Pancreas (tissue), 10 donors: ENCODE data around the gene RSPH9. TPM values are rescaled to one million over a fixed set of nuclear protein-coding genes. Genes with fewer than 3 reads are reported as not detected.

Experiments used
- ATAC-seq, 4 donors: fragments of 200-7000 bp; cut with Tn5 transposase; one replicate each; pipeline versions ENCODE4 v1.8.0 to v1.9.1; 2020; ENCODE audit warnings: mild to moderate bottlenecking in 4 of 4, moderate library complexity in 4 of 4
- DNase-seq, 6 donors: peaks; one replicate each; pipeline ENCODE4 v3.0.0-alpha.2; 2020
- FAIRE-seq: peaks from 2 replicates; lab custom pipeline; 2012; peaks lifted over from hg19 to GRCh38; lab: Jason Lieb, UNC
- H3K27ac ChIP-seq, 4 donors: fragments of 200-600 bp; sonication (generic); 1 replicate in 3 of 4; 2 replicates in 1 of 4; pipeline versions ENCODE4 v1.5.0 to v1.8.0; 2020
- H3K27me3 ChIP-seq, 4 donors: fragments of 200-600 bp; one replicate each; pipeline ENCODE4 v1.8.0; 2021
- H3K36me3 ChIP-seq, 3 donors: fragments of 200-600 bp; sonication (generic) in 1 of 3; one replicate each; pipeline versions ENCODE4 v1.5.0 to v1.8.0; 2020 to 2021
- H3K4me1 ChIP-seq, 3 donors: fragments of 200-600 bp; one replicate each; pipeline ENCODE4 v1.8.0; 2021
- H3K4me3 ChIP-seq, 4 donors: fragments of 200-600 bp; sonication (generic) in 2 of 4; one replicate each; pipeline versions ENCODE4 v1.5.0 to v1.8.0; 2020 to 2021
- H3K9me3 ChIP-seq, 4 donors: fragments of 200-600 bp; one replicate each; pipeline ENCODE4 v1.8.0; 2021
- WGBS, 2 donors: extraction: QIAGEN DNeasy Blood & Tissue Kit; methylation state at CpG; one replicate each; pipeline ENCODE4 v1.1.7; 2013; 5-methylcytosine and 5-hydroxymethylcytosine counted together
- intact Hi-C, 3 donors: fragments of 100-400 bp; cut with DNase I; formaldehyde crosslinking; loops; one replicate each; pipeline versions ENCODE4 v1.11.1 to v1.14.2; 2022
- polyA plus RNA-seq, 2 donors: library from polyadenylated mRNA; stranded (reverse); fragments of 200-250 nt; gene quantifications; one replicate each; pipeline ENCODE4 v1.2.3, GENCODE V29; 2013
- total RNA-seq, 6 donors: library from RNA; stranded (reverse); fragmentation: NEBNext Ultra II Directional in 4 of 6; extraction: Animal tissue kit (Norgen Biotek cat#: 25700) in 4 of 6; gene quantifications; one replicate each; pipeline versions ENCODE4 v1.2.1 to v1.2.4, GENCODE V29; 2021 to 2023
- TF ChIP-seq, protein P1 (sequence below), 4 donors: fragments of 200-600 bp; sonication (generic) in 3 of 4; IDR thresholded peaks; one replicate each; pipeline versions ENCODE4 v1.5.0 to v1.8.0; 2021; ENCODE audit warnings: antibody characterized with exemption in 4 of 4
- donor health status: healthy with polysubstance abuse.
- donor health status: DM: no; HTN: no; CAD: no; lungs with moderate emphysema.
- donor health status: DM: no; HTN: no; CAD: no.
- donor health status: control.
- donor health status: control.
- donor health status: Bipolar disorder and iron deficiency.
- donor health status: DM: yes; HTN: yes; CAD: no.
- donor health status: DM: no; HTN: no; CAD: no.
- donor health status: DM: no; HTN: no; CAD: no.
- donor health status: DM: yes; HTN: yes; CAD: no.

The RSPH9 gene
- total and polyA plus RNA-seq, 8 donors = 0.06 to 1.1 (median 0.12) TPM; not detected in 3

DNA sequence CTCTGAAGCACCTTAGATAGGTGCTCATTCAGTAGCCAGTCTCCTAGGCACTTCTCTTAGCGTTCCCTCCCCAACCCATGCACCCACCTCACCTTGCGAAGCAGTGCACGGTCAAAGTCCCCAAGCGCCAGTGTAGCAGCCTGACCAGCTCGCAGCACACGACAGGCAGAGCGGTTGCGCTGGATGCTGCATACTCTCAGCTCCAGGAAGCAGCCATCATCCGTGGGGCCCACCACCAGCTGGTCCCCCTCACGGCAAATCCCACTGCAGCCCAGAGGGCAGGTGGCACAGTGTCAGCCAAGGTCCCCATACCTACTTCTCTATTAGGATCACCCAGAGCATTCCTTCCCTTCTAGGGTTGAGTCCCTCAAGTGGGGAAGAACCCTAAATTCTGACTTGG lies 22.3 kb upstream of the RSPH9 start:
- no peak for ATAC-seq
- DNase-seq = peak in 1 of 6 donors; percentile 40
- Histone ChIP-seq H3K27me3 (no peaks in the 10 kb centered on the region), H3K9me3 (no peaks in the 10 kb centered on the region), H3K27ac (no peak overlapping the region), H3K36me3 (peaks cover 0 to 51% (median 10%) of the 10 kb centered on the region in 3 donors), H3K4me3 (no peak overlapping the region), H3K4me1 (peaks cover 0 to 10% (median 1%) of the 10 kb centered on the region in 3 donors)
- 93 to 99% methylated on average over 10 of the region's 10 CpGs for WGBS, 2 donors
- intact Hi-C loops = no loop called here
- FAIRE-seq = no peak
- TF ChIP-seq, protein P1, sequence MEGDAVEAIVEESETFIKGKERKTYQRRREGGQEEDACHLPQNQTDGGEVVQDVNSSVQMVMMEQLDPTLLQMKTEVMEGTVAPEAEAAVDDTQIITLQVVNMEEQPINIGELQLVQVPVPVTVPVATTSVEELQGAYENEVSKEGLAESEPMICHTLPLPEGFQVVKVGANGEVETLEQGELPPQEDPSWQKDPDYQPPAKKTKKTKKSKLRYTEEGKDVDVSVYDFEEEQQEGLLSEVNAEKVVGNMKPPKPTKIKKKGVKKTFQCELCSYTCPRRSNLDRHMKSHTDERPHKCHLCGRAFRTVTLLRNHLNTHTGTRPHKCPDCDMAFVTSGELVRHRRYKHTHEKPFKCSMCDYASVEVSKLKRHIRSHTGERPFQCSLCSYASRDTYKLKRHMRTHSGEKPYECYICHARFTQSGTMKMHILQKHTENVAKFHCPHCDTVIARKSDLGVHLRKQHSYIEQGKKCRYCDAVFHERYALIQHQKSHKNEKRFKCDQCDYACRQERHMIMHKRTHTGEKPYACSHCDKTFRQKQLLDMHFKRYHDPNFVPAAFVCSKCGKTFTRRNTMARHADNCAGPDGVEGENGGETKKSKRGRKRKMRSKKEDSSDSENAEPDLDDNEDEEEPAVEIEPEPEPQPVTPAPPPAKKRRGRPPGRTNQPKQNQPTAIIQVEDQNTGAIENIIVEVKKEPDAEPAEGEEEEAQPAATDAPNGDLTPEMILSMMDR (IDR thresholded peaks at IDR 0.05) = no peak

DNA sequence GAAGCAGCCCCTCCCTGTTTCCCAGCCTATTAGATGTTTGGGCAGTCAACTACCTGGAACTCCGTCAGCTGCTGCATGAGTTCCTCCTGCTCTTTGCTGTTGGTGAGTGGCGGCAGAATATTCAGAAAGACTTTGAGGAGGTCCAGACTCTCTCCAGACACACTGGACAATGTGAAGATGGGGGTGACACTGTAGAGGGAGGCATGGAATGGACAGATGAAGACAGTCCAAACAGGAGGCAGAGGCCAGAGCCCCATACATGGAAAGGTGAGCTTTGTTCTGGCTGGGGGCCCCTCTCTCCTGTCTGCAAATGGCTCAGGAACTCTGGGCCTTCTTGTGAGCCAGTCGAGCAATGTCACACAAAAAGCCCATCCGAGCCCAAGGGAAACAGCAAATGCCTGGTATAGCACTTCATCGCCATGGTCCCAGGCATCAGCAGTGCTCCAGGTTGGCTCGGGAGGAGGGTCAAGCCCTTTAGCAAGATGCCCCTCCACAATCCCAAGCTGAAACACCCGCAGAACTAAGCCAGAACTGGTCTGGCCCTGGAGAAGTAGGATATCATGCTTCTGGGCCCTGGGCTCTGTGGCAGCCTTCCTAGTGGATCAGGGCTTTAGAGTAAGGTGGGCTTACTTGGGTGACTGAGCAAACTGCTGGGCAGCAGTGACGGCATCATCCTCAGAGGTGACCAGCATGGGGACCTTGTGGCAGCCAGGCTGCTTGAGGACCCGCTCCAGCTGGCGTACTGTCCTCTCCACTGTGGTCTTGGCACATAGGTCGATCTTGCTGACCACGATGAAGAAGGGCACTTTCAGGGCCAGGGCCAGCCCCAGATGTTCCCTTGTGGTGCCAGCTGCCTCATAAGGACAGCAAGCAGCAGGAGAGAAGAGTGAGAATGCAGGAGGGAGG lies 20.7 kb upstream of the RSPH9 start:
- 88% methylated on average over 12 of the region's 12 CpGs for WGBS, 2 donors
- no peak for ATAC-seq
- peaks cover 0 to 51% (median 10%) of the 10 kb centered on the region in 3 donors for H3K36me3 ChIP-seq

DNA sequence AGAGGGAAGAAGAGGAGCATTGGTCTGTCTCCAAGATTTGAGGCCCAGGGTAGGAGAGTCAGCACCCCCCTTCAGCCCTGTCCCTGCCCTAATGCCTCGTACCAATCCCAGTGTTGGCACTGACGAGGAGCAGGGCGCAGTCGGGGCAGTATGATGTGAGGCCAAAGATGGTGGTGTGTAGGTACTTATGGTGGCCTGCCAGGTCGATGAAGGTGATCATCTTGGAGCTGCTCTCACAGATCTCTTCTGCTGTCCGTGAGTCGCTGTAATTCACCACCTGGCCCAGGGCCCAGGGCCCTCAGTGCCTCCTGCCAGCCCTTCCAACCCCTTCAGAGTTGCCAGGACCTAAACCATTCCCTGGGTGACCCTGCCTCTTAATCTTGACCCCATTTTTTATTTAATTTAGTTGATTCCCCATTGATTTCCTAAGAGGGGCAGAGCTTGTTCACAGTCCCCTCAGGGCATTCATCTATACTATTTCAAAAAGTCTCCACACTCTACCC lies 20.0 kb upstream of the RSPH9 start:
- TF ChIP-seq, protein P1 (IDR thresholded peaks at IDR 0.05) = no peak
- Histone ChIP-seq H3K27me3 (no peaks in the 10 kb centered on the region), H3K36me3 (peaks cover 0 to 51% (median 10%) of the 10 kb centered on the region in 3 donors), H3K9me3 (no peaks in the 10 kb centered on the region), H3K4me3 (no peak overlapping the region), H3K4me1 (peaks cover 0 to 16% (median 4%) of the 10 kb centered on the region in 3 donors), H3K27ac (no peak overlapping the region)
- DNase-seq (no peak), FAIRE-seq (no peak), ATAC-seq (no peak)
- WGBS, 2 donors = 86 to 94% methylated on average over 7 of the region's 7 CpGs
- intact Hi-C loops = no loop called here

More for the DNA sequence above, 20.7 kb upstream of the RSPH9 start:
- TF ChIP-seq, protein P1 (IDR thresholded peaks at IDR 0.05) = no peak
- peaks cover 0 to 16% (median 4%) of the 10 kb centered on the region in 3 donors for H3K4me1 ChIP-seq
- H3K9me3 ChIP-seq = no peaks in the 10 kb centered on the region
- H3K27ac ChIP-seq = no peak overlapping the region
- FAIRE-seq (no peak), DNase-seq (peak in 1 of 6 donors; percentile 56)
- no peak overlapping the region for H3K4me3 ChIP-seq
- H3K27me3 ChIP-seq = no peaks in the 10 kb centered on the region
- intact Hi-C loops = no loop called here

GRCh38 chr6:43625393-43625992 lies 19.3 kb upstream of the RSPH9 start:
- ATAC-seq (no peak), DNase-seq (no peak)

More at GRCh38 chr6:43625393-43625992, 19.3 kb upstream of the RSPH9 start:
- Histone ChIP-seq H3K27ac (no peak overlapping the region), H3K36me3 (peaks cover 0 to 51% (median 10%) of the 10 kb centered on the region in 3 donors), H3K27me3 (no peaks in the 10 kb centered on the region), H3K4me3 (no peak overlapping the region), H3K9me3 (no peaks in the 10 kb centered on the region), H3K4me1 (peaks cover 0 to 20% (median 4%) of the 10 kb centered on the region in 3 donors)
- 90 to 93% methylated on average over 16 of the region's 16 CpGs for WGBS, 2 donors
- TF ChIP-seq, protein P1 (IDR thresholded peaks at IDR 0.05) = no peak
- FAIRE-seq = no peak
- intact Hi-C loops = no loop called here
